Heart right ventricle (tissue), 16 donors: Measurements from ENCODE around the gene SMARCC1. TPM values are rescaled to one million over a fixed set of nuclear protein-coding genes. Genes with fewer than 3 reads are reported as not detected.

Experiments used
- ATAC-seq, 8 donors: fragments of 200-7000 bp; cut with Tn5 transposase; one replicate each; pipeline ENCODE4 v1.9.1; 2020; ENCODE audit warnings: mild to moderate bottlenecking in 8 of 8, moderate library complexity in 8 of 8, moderate number of reproducible peaks in 1 of 8
- DNase-seq, 2 donors: peaks; one replicate each; pipeline ENCODE4 v3.0.0-alpha.2; 2020
- H3K27ac ChIP-seq, 10 donors: fragments of 200-600 bp; sonication (generic) in 2 of 10; one replicate each; pipeline versions ENCODE4 v1.5.0 to v1.8.0; 2020 to 2022; ENCODE audit warnings: mild to moderate bottlenecking in 3 of 10
- H3K27me3 ChIP-seq, 7 donors: fragments of 200-600 bp; one replicate each; pipeline ENCODE4 v1.8.0; 2021 to 2022; ENCODE audit warnings: mild to moderate bottlenecking in 2 of 7
- H3K36me3 ChIP-seq, 9 donors: fragments of 200-600 bp; sonication (generic) in 1 of 9; one replicate each; pipeline versions ENCODE4 v1.5.0 to v1.8.0; 2020 to 2022; ENCODE audit warnings: mild to moderate bottlenecking in 2 of 9
- H3K4me1 ChIP-seq, 9 donors: fragments of 200-600 bp; sonication (generic) in 1 of 9; one replicate each; pipeline versions ENCODE4 v1.5.0 to v1.8.0; 2020 to 2022; ENCODE audit warnings: mild to moderate bottlenecking in 4 of 9
- H3K4me3 ChIP-seq, 10 donors: fragments of 200-600 bp; sonication (generic) in 2 of 10; one replicate each; pipeline versions ENCODE4 v1.5.0 to v1.8.0; 2020 to 2022; ENCODE audit warnings: mild to moderate bottlenecking in 7 of 10, moderate library complexity in 2 of 10
- H3K9me3 ChIP-seq, 11 donors: fragments of 200-600 bp in 10 of 11; sonication (generic) in 2 of 11; one replicate each; pipeline versions ENCODE4 v1.5.0 to v1.8.0; 2013 to 2022; ENCODE audit warnings: mild to moderate bottlenecking in 2 of 11, control low read depth in 1 of 11, moderate library complexity in 1 of 11
- WGBS, 2 donors: extraction: QIAGEN DNeasy Blood & Tissue Kit; methylation state at CpG; one replicate each; pipeline ENCODE4 v1.1.7; 2013; ENCODE audit warnings: inconsistent platforms in 1 of 2; 5-methylcytosine and 5-hydroxymethylcytosine counted together
- intact Hi-C, 10 donors: fragments of 100-400 bp; cut with DNase I; formaldehyde crosslinking; loops; one replicate each; pipeline versions ENCODE4 v1.11.1 to v1.14.2; 2022
- polyA plus RNA-seq, 2 donors: library from polyadenylated mRNA; stranded (reverse); fragments of 200-250 nt; gene quantifications; one replicate each; pipeline ENCODE4 v1.2.3, GENCODE V29; 2013
- total RNA-seq, 10 donors: library from RNA; stranded (reverse); fragmentation: NEBNext Ultra II Directional in 3 of 10; extraction: Animal tissue kit (Norgen Biotek cat#: 25700) in 3 of 10; gene quantifications; one replicate each; pipeline versions ENCODE4 v1.2.1 to v1.2.4, GENCODE V29; 2021 to 2023
- TF ChIP-seq, protein P1 (sequence below), 9 donors: fragments of 200-600 bp; sonication (generic) in 2 of 9; IDR thresholded peaks; one replicate each; pipeline versions ENCODE4 v1.5.0 to v1.8.0; 2021 to 2022; ENCODE audit warnings: antibody characterized with exemption in 9 of 9, mild to moderate bottlenecking in 5 of 9, moderate library complexity in 1 of 9
- donor health status: Arrhythmogenic right ventricular cardiomyopathy.
- donor health status: ischemic (EF 13 %, LVEDD 7.1; RV severe dilation, severe dysfunction).
- donor health status: healthy with polysubstance abuse.
- donor health status: DM: no; HTN: yes; CAD: no.
- donor health status: DM: no; HTN: no; CAD: no.
- donor health status: ischemic (EF 25% LVEDD 6.9; RV normal size, moderate dysfunction).
- donor health status: ischemic (EF 25% LVEDD 5.7; RV mildly dilated, moderate dysfunction).
- donor health status: healthy.
- donor health status: DM: yes; HTN: yes; CAD: no.
- donor health status: Ischemic cardiomyopathy.
- donor health status: ischemic (EF 35%, LVEDD 5.7; RV mildly dilated, moderate dysfunction).
- donor health status: nonischemic (EF 11% LVEDD 7.7; RV severe dilation, severe dysfunction).
- donor health status: DM: yes; HTN: yes; CAD: no.
- donor health status: PGD.
- donor health status: ischemic (EF 29% LVEDD 5.4; RV normal size, mild dysfunction).
- donor health status: nonischemic (EF 23%, LVEDD 6.1; RV moderate dilation, normal function).

SMARCC1 gene
- total and polyA plus RNA-seq, 12 donors, result 6.4 to 34.9 (median 24.3) TPM

DNA sequence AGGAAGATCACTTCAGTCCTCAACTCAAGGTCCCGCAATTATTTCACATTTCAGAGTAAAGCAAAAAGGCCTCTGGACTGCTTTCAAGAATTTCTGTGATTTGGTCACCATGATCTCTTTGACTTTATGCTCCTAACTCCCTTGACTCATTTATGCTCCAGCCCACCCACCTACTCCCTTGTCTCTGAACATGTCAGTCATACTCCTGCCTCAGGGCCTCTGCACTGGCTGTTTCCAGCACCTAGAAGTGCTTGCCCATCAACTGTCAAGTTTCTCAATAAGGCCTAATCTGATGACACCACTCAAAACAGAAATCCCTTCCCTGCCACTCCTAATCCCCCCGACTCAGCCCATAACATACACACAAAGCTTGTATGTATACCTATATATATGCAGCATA, 166.9 kb downstream of the SMARCC1 start:
- no peak for DNase-seq
- Histone ChIP-seq H3K4me3 (no peak overlapping the region), H3K4me1 (peaks cover 0 to 42% (median 21%) of the 10 kb centered on the region in 9 donors), H3K36me3 (peaks cover 0 to 82% (median 10%) of the 10 kb centered on the region in 9 donors), H3K27ac (no peak overlapping the region), H3K9me3 (no peaks in the 10 kb centered on the region), H3K27me3 (no peaks in the 10 kb centered on the region)
- no peak for ATAC-seq
- 91 to 96% methylated on average over 2 of the region's 2 CpGs for WGBS, 2 donors
- TF ChIP-seq, protein P1, sequence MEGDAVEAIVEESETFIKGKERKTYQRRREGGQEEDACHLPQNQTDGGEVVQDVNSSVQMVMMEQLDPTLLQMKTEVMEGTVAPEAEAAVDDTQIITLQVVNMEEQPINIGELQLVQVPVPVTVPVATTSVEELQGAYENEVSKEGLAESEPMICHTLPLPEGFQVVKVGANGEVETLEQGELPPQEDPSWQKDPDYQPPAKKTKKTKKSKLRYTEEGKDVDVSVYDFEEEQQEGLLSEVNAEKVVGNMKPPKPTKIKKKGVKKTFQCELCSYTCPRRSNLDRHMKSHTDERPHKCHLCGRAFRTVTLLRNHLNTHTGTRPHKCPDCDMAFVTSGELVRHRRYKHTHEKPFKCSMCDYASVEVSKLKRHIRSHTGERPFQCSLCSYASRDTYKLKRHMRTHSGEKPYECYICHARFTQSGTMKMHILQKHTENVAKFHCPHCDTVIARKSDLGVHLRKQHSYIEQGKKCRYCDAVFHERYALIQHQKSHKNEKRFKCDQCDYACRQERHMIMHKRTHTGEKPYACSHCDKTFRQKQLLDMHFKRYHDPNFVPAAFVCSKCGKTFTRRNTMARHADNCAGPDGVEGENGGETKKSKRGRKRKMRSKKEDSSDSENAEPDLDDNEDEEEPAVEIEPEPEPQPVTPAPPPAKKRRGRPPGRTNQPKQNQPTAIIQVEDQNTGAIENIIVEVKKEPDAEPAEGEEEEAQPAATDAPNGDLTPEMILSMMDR (IDR thresholded peaks at IDR 0.05), result no peak
- intact Hi-C loops, result no loop called here

GRCh38 chr3:47613722-47614121, 168.0 kb downstream of the SMARCC1 start:
- WGBS, 2 donors, result 58 to 83% methylated on average over 4 of the region's 4 CpGs
- H3K9me3 ChIP-seq, result no peaks in the 10 kb centered on the region
- no peaks in the 10 kb centered on the region for H3K27me3 ChIP-seq
- H3K36me3 ChIP-seq, result peaks cover 0 to 82% (median 4%) of the 10 kb centered on the region in 9 donors
- peaks cover 0 to 42% (median 21%) of the 10 kb centered on the region in 9 donors for H3K4me1 ChIP-seq
- peak overlapping the region in 2 of 10 donors; percentile 2 to 54 for H3K27ac ChIP-seq
- intact Hi-C loops, result no loop called here
- H3K4me3 ChIP-seq, result no peak overlapping the region
- ATAC-seq, result no peak
- TF ChIP-seq, protein P1 (IDR thresholded peaks at IDR 0.05), result no peak
- DNase-seq, result no peak

- no peak for DNase-seq
- peaks cover 0 to 82% (median 6%) of the 10 kb centered on the region in 9 donors for H3K36me3 ChIP-seq
- TF ChIP-seq, protein P1 (IDR thresholded peaks at IDR 0.05), result no peak
- peaks cover 0 to 42% (median 21%) of the 10 kb centered on the region in 9 donors for H3K4me1 ChIP-seq
- H3K4me3 ChIP-seq, result no peak overlapping the region
- H3K27me3 ChIP-seq, result no peaks in the 10 kb centered on the region
- H3K9me3 ChIP-seq, result no peaks in the 10 kb centered on the region
- no peak for ATAC-seq
- peak overlapping the region in 5 of 10 donors; percentile 36 to 74 (median 49) for H3K27ac ChIP-seq
- intact Hi-C loops, result no loop called here
- WGBS, 2 donors, result 97 to 98% methylated on average over 2 of the region's 2 CpGs
Observed at GRCh38 chr3:47612879-47613278, 168.8 kb downstream of the SMARCC1 start.

DNA sequence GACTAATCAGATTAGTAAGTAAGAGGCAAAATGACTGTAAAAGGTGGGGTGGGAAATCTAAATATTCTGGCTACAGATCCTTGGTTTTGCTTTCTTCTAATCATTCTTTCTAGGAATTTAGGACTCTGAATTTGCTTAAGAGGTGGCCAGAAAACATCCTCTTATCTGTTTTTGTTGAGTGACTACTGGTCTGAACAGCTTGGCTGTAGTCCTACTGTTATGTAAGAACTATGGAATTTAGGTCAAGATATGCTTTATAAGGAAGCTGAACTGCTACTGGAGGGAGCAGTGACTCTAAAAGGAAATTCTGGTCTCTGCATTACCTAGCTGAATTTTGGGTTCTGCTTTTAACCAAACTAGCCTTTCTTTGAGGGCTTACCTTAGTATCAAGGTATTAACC, 169.5 kb downstream of the SMARCC1 start:
- intact Hi-C loops, result no loop called here
- DNase-seq, result no peak
- no peaks in the 10 kb centered on the region for H3K27me3 ChIP-seq
- H3K27ac ChIP-seq, result peak overlapping the region in 5 of 10 donors; percentile 36 to 74 (median 49)
- TF ChIP-seq, protein P1 (IDR thresholded peaks at IDR 0.05), result no peak
- peaks cover 0 to 82% (median 9%) of the 10 kb centered on the region in 9 donors for H3K36me3 ChIP-seq
- H3K9me3 ChIP-seq, result no peaks in the 10 kb centered on the region
- peaks cover 0 to 42% (median 21%) of the 10 kb centered on the region in 9 donors for H3K4me1 ChIP-seq
- peak in 7 of 8 donors; percentile 88 to 94 (median 93) for ATAC-seq
- no peak overlapping the region for H3K4me3 ChIP-seq
